RWPE1 (cell line): ENCODE measurements around the gene ADGRL2.

Source experiments
- CTCF ChIA-PET: fragments of 350-600 bp; sonication (Branson Sonifier 250); formaldehyde crosslinking; extraction: SDS; loops from one replicate; lab custom pipeline; 2021; lab: Yijun Ruan, JAX
- POLR2A ChIA-PET: fragments of 400-600 bp; formaldehyde crosslinking; extraction: SDS; loops from one replicate; lab custom pipeline; 2020; ENCODE audit warnings: antibody characterized with exemption; ENCODE audit not compliant: low non-redundant PET; lab: Yijun Ruan, JAX
- DNase-seq: peaks from one replicate; pipeline ENCODE4 v3.0.0; 2012; ENCODE audit warnings: low spot score
- H3K27ac ChIP-seq: fragments of 450-650 bp; 2 replicates; pipeline ENCODE4 v1.5.1; 2017
- CTCF ChIP-seq: fragments of 450-650 bp; conservative IDR thresholded peaks from 2 replicates; pipeline ENCODE4 v1.5.1; 2017; ENCODE audit warnings: low read depth, mild to moderate bottlenecking

The ADGRL2 gene

GRCh38 chr1:81813691-81814090, 13.0 kb downstream of the ADGRL2 start:
- no peak for DNase-seq
- POLR2A ChIA-PET, result no interaction called here
- H3K27ac ChIP-seq, result no peak overlapping the region
- CTCF ChIA-PET, result no interaction called here
- no peak for TF ChIP-seq CTCF

- ChIA-PET CTCF (no interaction called here), POLR2A (no interaction called here)
- TF ChIP-seq CTCF, result no peak
These were observed 18.9 kb downstream of the ADGRL2 start for GRCh38 chr1:81819613-81820012.

GRCh38 chr1:81820765-81821164, 20.0 kb downstream of the ADGRL2 start:
- no peak overlapping the region for H3K27ac ChIP-seq
- ChIA-PET POLR2A (no interaction called here), CTCF (no interaction called here)
- no peak for TF ChIP-seq CTCF
- no peak for DNase-seq

More at GRCh38 chr1:81819613-81820012, 18.9 kb downstream of the ADGRL2 start:
- DNase-seq, result no peak
- H3K27ac ChIP-seq, result no peak overlapping the region

- TF ChIP-seq CTCF, result no peak
- ChIA-PET CTCF (interaction anchor here (0.6 kb wide), 1 partner anchor 110 kb away, joined by 3 read pairs; no protein-coding TSS in a partner anchor), POLR2A (no interaction called here)
- DNase-seq, result no peak
- H3K27ac ChIP-seq, result no peak overlapping the region
These were observed 22.3 kb downstream of the ADGRL2 start for GRCh38 chr1:81823082-81823481.

GRCh38 chr1:81824759-81825158, 24.0 kb downstream of the ADGRL2 start:
- POLR2A ChIA-PET, result no interaction called here
- no peak for DNase-seq
- no peak for TF ChIP-seq CTCF
- CTCF ChIA-PET, result interaction anchor here (0.6 kb wide), 1 partner anchor 364 kb away, joined by 3 read pairs; no protein-coding TSS in a partner anchor
- H3K27ac ChIP-seq, result no peak overlapping the region

GRCh38 chr1:81827942-81828341, 27.2 kb downstream of the ADGRL2 start:
- TF ChIP-seq CTCF, result no peak
- no peak for DNase-seq
- POLR2A ChIA-PET, result no interaction called here
- CTCF ChIA-PET, result no interaction called here
- H3K27ac ChIP-seq, result no peak overlapping the region
